Lower lobe of right lung (tissue), 2 donors: ENCODE data around the gene KCNRG. TPM values are rescaled to one million over a fixed set of nuclear protein-coding genes. Genes with fewer than 3 reads are reported as not detected.
A peak's percentile ranks its signal among the peaks of the same experiment; 100 is the strongest.

Source experiments
- ATAC-seq, 2 donors: fragments of 200-7000 bp; cut with Tn5 transposase; one replicate each; pipeline ENCODE4 v1.9.1; 2020 to 2022; ENCODE audit warnings: mild to moderate bottlenecking in 2 of 2, moderate library complexity in 2 of 2
- DNase-seq: peaks from one replicate; pipeline ENCODE4 v3.0.0-alpha.2; 2020
- H3K27ac ChIP-seq: fragments of 200-600 bp; one replicate; pipeline ENCODE4 v1.8.0; 2022
- H3K27me3 ChIP-seq: fragments of 200-600 bp; one replicate; pipeline ENCODE4 v1.8.0; 2022; ENCODE audit warnings: low read depth
- H3K36me3 ChIP-seq: fragments of 200-600 bp; one replicate; pipeline ENCODE4 v1.8.0; 2022; ENCODE audit warnings: mild to moderate bottlenecking
- H3K4me1 ChIP-seq: fragments of 200-600 bp; one replicate; pipeline ENCODE4 v1.8.0; 2022
- H3K4me3 ChIP-seq: fragments of 200-600 bp; one replicate; pipeline ENCODE4 v1.8.0; 2022; ENCODE audit warnings: mild to moderate bottlenecking
- H3K9me3 ChIP-seq: fragments of 200-600 bp; one replicate; pipeline ENCODE4 v1.8.0; 2022
- CTCF ChIP-seq: fragments of 200-600 bp; IDR thresholded peaks from one replicate; pipeline ENCODE4 v1.8.0; 2022; ENCODE audit warnings: antibody characterized with exemption, mild to moderate bottlenecking
- intact Hi-C: fragments of 100-400 bp; cut with DNase I; formaldehyde crosslinking; loops from one replicate; pipeline ENCODE4 v1.11.0; 2022
- microRNA-seq: library from miRNA; unstranded; fragments of <30 nt; microRNA quantifications from one replicate; pipeline ENCODE4 v1.2.0, GENCODE V29; 2020; ENCODE audit warnings: borderline number of aligned reads
- total RNA-seq: library from RNA; stranded (reverse); fragmentation: NEBNext Ultra II Directional; extraction: Animal tissue kit (Norgen Biotek cat#: 25700); gene quantifications from one replicate; pipeline ENCODE4 v1.2.1, GENCODE V29; 2021
- donor health status: DM: no; HTN: yes; CAD: no; lungs with severe emphysema.

Gene KCNRG
- total RNA-seq, 1 donor from 2014 or later, result 2.7 TPM

GRCh38 chr13:50068508-50068907 lies 53.3 kb downstream of the KCNRG start:
- intact Hi-C loops, result no loop called here
- TF ChIP-seq CTCF, result no peak
- DNase-seq (no peak), ATAC-seq (no peak)
- H3K9me3 ChIP-seq, result no peaks in the 10 kb centered on the region
- peaks cover 21% of the 10 kb centered on the region for H3K36me3 ChIP-seq
- peaks cover 19% of the 10 kb centered on the region for H3K4me1 ChIP-seq
- no peaks in the 10 kb centered on the region for H3K27me3 ChIP-seq
- H3K27ac ChIP-seq, result no peak overlapping the region
- H3K4me3 ChIP-seq, result no peak overlapping the region

- intact Hi-C loops, result no loop called here
- no peaks in the 10 kb centered on the region for H3K27me3 ChIP-seq
- DNase-seq, result no peak
Measured at GRCh38 chr13:50069261-50069660, 54.0 kb downstream of the KCNRG start.

GRCh38 chr13:50070186-50070585 lies 54.9 kb downstream of the KCNRG start:
- TF ChIP-seq CTCF, result no peak
- no peak for DNase-seq
- H3K36me3 ChIP-seq, result peaks cover 21% of the 10 kb centered on the region
- no peak for ATAC-seq
- H3K27me3 ChIP-seq, result no peaks in the 10 kb centered on the region
- no peak overlapping the region for H3K27ac ChIP-seq
- H3K9me3 ChIP-seq, result no peaks in the 10 kb centered on the region
- H3K4me1 ChIP-seq, result peaks cover 19% of the 10 kb centered on the region
- intact Hi-C loops, result no loop called here
- no peak overlapping the region for H3K4me3 ChIP-seq

More at GRCh38 chr13:50069261-50069660, 54.0 kb downstream of the KCNRG start:
- TF ChIP-seq CTCF, result no peak
- Histone ChIP-seq H3K4me3 (no peak overlapping the region), H3K4me1 (peaks cover 19% of the 10 kb centered on the region), H3K27ac (no peak overlapping the region), H3K36me3 (peaks cover 21% of the 10 kb centered on the region), H3K9me3 (no peaks in the 10 kb centered on the region)
- ATAC-seq, result no peak

Small RNA genes within 50 kb of the gene (microRNA-seq; reads per million reads assigned to microRNA genes)
- 4,172 reads per million, percentile 92 among the genes with 10 or more reads in this experiment for gene MIR15A
- gene MIR16-1, result 2,072 reads per million, percentile 85 among the genes with 10 or more reads in this experiment
- gene MIR3613, result 24.6 reads per million, percentile 31 among the genes with 10 or more reads in this experiment

Other genes starting within 250 kb of the KCNRG start
- 31.9 TPM for gene KPNA3, start 222.8 kb upstream of the KCNRG start, total RNA-seq
- 11.4 TPM for gene SPRYD7, start 79.1 kb upstream of the KCNRG start, total RNA-seq
- gene TRIM13, start 18.4 kb upstream of the KCNRG start, total RNA-seq, result 31.1 TPM